ENCODE data around the gene AUNIP.

DNA sequence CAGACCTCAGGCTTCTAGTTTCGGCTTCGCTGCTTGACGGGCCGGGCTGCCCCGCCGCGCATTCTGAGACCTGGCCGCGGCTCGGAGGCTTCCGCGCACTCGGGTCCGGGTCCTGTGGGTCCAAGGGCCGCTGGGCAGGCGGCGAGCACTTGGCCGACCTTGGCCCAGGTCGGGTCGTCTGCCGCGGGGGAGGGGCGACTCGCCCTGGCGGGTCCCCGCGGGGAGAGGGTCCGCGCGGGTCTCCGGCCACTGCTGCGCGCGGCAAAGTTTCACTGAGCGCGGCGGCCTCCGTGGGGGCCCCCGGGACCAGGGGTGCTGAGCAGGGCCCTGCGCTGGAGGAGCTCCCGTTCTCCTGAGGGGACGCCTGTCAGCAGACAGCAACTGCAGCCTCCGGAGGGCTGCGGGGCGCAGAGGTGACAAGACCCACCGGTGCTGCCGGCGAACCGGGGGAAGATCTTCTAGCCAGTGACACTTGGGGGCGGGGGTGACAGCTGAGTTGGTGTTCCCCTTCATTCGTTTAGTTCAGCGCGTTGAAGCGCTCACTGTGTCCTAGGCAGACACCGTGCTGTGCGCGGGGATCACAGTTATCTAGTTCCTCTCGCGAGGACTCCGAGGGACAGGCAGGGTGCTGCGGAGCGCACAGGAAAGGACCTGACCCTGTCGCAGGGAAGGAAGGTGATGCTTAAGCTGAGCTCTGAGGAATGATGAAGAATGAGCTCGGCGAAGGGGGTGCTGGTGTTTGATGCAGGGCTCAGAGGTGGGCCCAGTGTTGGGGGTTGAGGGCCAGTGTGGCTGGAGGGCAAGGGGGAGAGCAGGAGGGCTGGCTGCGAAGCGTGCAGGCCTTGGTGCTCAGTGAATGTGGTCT, 38.8 kb downstream of the AUNIP start:
- TF ChIP-seq YY1 (IDR thresholded peaks at IDR 0.05; ENCODE audit: insufficient read depth, insufficient read length) (no peak), ZNF274 (IDR thresholded peaks at IDR 0.05; ENCODE audit: low read depth, low read length) (no peak)
